Right cardiac atrium (tissue), 5 donors: Measurements from ENCODE around the gene EPHA5. TPM values are rescaled to one million over a fixed set of nuclear protein-coding genes. Genes with fewer than 3 reads are reported as not detected.

Experiments
- ATAC-seq, 2 donors: fragments of 200-7000 bp; cut with Tn5 transposase; one replicate each; pipeline versions ENCODE4 v1.8.0 to v1.9.1; 2020; ENCODE audit warnings: moderate library complexity in 2 of 2, mild to moderate bottlenecking in 1 of 2
- DNase-seq, 3 donors: peaks; one replicate each; pipeline ENCODE4 v3.0.0-alpha.2; 2020
- H3K27ac ChIP-seq: one replicate; pipeline ENCODE4 v1.5.1; 2013; ENCODE audit warnings: mild to moderate bottlenecking, low read length, control low read depth, moderate library complexity
- H3K27me3 ChIP-seq: one replicate; pipeline ENCODE4 v1.6.1; 2013; ENCODE audit not compliant: control insufficient read depth, insufficient read depth
- H3K4me1 ChIP-seq: one replicate; pipeline ENCODE4 v1.6.1; 2013; ENCODE audit warnings: low read length; ENCODE audit not compliant: control insufficient read depth, insufficient read depth
- H3K4me3 ChIP-seq: one replicate; pipeline ENCODE4 v1.5.1; 2013; ENCODE audit warnings: low read length, control low read depth
- H3K9me3 ChIP-seq: one replicate; pipeline ENCODE4 v1.6.1; 2013; ENCODE audit warnings: low read length; ENCODE audit not compliant: control insufficient read depth
- WGBS: extraction: QIAGEN DNeasy Blood & Tissue Kit; methylation state at CpG from one replicate; pipeline ENCODE4 v1.1.7; 2013; 5-methylcytosine and 5-hydroxymethylcytosine counted together
- intact Hi-C, 4 donors: fragments of 100-400 bp; cut with DNase I; formaldehyde crosslinking; loops; one replicate each; pipeline versions ENCODE4 v1.11.0 to v1.14.0; 2022 to 2023
- polyA plus RNA-seq: library from polyadenylated mRNA; stranded (reverse); fragments of 200-250 nt; gene quantifications from one replicate; pipeline ENCODE4 v1.2.3, GENCODE V29; 2013
- total RNA-seq, 4 donors: library from RNA; stranded (reverse); fragmentation: NEBNext Ultra II Directional; extraction: Animal tissue kit (Norgen Biotek cat#: 25700); gene quantifications; one replicate each; pipeline ENCODE4 v1.2.1, GENCODE V29; 2021
- donor health status: healthy with polysubstance abuse.
- donor health status: DM: no; HTN: yes; CAD: no.
- donor health status: DM: no; HTN: no; CAD: no.
- donor health status: DM: no; HTN: yes; CAD: no; lungs with severe emphysema.
- donor health status: DM: yes; HTN: yes; CAD: no.

EPHA5 gene
- total and polyA plus RNA-seq, 5 donors = 0.22 to 0.96 (median 0.57) TPM

DNA sequence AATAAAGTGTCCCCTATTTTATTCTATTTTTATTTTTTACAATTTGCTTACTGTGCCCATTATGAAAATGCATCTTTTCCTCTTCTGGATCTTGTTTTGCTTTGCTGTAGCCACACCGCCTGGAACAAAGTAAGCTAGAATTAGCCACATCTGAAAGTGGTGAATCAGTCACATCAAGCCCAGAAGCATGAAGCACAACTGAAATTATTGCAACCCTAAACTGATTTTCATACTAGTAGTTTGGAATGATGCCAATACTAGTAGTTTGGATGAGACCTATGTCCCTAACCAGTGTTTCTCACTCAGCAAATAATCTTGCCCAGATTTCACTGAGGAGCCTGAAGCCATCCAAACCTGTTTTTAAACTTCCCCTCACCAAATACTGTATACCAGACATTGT is 303.0 kb downstream of the EPHA5 start:
- intact Hi-C loops = no loop called here
- WGBS = 74% methylated on average over 1 of the region's 1 CpG

DNA sequence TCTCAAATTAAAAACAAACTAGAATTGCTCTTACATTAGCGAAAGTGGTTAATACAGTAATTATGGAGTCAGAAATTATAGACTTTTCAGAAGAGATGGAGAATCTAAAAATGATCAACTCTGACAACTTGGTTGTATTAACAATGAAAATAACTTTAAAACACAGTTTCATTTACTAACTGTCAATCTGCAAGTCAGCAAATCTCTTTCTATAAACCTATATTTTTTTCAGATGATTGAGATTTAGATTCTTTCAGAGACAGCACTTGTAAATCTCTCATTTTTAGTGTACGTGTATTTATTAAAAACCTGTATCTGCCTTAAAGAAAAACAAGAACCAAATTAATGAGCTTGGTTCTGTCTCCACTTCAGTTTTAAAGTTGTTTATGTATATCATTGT is 311.4 kb downstream of the EPHA5 start:
- 87% methylated on average over 2 of the region's 2 CpGs for WGBS
- Histone ChIP-seq H3K27me3 (no peaks in the 10 kb centered on the region), H3K4me3 (no peak overlapping the region), H3K9me3 (no peaks in the 10 kb centered on the region), H3K27ac (no peak overlapping the region), H3K4me1 (no peaks in the 10 kb centered on the region)
- ATAC-seq (no peak), DNase-seq (no peak)
- intact Hi-C loops = no loop called here

More for the DNA sequence above, 303.0 kb downstream of the EPHA5 start:
- Histone ChIP-seq H3K4me1 (no peaks in the 10 kb centered on the region), H3K27me3 (no peaks in the 10 kb centered on the region), H3K4me3 (no peak overlapping the region), H3K27ac (no peak overlapping the region), H3K9me3 (no peaks in the 10 kb centered on the region)
- ATAC-seq (no peak), DNase-seq (no peak)

DNA sequence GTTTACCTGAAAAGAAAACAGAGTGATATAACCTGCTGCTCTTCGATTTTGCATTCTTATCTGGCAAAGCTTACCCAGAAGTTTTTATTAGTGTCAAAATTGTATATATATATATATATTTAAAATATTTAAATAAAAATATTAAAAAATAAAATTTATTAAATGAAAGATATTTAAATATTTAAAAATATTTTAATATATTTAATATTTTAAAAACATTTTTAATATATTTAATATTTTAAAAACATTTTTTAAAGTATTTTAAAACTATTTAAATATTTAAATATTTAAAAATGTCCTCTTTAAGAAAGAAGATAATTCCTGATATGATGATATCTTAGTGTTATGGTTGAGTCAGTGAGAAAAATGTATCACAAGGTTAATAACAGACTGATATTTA is 317.2 kb downstream of the EPHA5 start:
- DNase-seq = no peak
- ATAC-seq = no peak
- H3K27ac ChIP-seq = no peak overlapping the region
- intact Hi-C loops = no loop called here
- H3K4me1 ChIP-seq = no peaks in the 10 kb centered on the region
- no peaks in the 10 kb centered on the region for H3K9me3 ChIP-seq
- 77% methylated on average over 1 of the region's 1 CpG for WGBS
- no peak overlapping the region for H3K4me3 ChIP-seq
- no peaks in the 10 kb centered on the region for H3K27me3 ChIP-seq

DNA sequence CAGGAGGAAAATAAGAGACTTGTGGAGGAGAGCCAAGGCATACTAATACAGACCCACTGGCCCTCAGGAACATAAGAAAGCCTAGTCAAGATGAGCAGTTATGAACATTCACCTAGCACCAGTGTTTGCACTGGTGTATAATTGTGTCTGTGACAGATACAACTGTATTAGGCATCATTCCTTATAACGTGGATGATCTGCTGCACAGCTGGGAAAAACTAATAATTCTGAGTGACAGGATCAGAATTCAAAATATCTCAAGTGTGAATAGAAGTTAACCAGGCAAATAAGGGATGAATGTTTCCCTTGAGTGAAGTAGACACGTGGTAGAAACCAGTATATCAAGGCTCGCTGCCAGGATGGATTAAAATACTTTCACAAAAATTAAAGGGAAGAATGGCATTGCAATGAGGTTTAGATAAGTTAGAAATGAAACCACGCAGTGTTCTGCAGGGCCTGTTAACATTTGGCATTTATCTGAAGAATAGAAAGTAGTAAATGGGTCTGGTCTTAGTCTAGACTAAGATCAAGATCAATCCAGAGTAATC is 325.9 kb downstream of the EPHA5 start:
- Histone ChIP-seq H3K4me1 (no peaks in the 10 kb centered on the region), H3K27me3 (no peaks in the 10 kb centered on the region), H3K4me3 (no peak overlapping the region), H3K27ac (no peak overlapping the region), H3K9me3 (no peaks in the 10 kb centered on the region)
- intact Hi-C loops = no loop called here
- WGBS = 46% methylated on average over 4 of the region's 4 CpGs
- ATAC-seq (no peak), DNase-seq (no peak)

DNA sequence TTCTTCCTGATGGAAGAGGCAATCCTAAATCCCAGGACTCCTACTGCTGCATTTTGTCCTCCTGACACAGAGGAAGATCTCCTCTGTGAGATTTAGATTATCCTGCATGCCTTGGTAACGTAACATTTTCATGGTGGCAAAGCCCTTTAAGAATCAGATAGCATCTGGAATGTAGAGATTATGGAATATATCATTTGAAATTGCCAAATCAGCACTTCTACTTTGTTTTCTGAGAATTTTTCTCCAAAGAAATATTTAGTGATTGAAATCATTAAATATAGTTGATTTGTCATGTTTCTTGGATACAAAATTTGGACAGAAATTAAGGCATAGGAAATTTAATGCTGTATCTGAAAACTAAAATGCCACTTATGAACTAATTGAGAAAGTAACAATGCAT is 326.9 kb downstream of the EPHA5 start:
- no peak overlapping the region for H3K4me3 ChIP-seq
- ATAC-seq = no peak
- intact Hi-C loops = no loop called here
- H3K27me3 ChIP-seq = no peaks in the 10 kb centered on the region
- no peak for DNase-seq
- H3K27ac ChIP-seq = no peak overlapping the region
- WGBS = 68% methylated on average over 1 of the region's 1 CpG
- H3K4me1 ChIP-seq = no peaks in the 10 kb centered on the region
- no peaks in the 10 kb centered on the region for H3K9me3 ChIP-seq

DNA sequence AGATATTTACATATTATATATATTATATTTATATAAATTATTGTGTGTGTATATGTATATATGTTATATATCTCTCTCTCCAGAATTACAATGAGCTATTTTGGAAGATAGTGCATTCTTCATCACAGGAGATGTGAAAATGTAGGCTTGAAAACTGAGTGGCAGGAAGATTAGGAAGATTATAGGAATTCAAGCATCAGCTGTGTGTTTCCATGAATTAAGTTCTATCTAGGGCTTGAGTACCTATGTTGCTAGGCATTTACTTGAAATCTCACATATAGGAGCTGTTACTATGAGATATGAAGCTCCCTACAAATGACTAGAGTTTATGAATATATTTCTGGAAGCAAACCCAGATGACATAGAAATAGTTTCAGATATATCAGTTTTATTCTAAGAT is 328.7 kb downstream of the EPHA5 start:
- no peak overlapping the region for H3K27ac ChIP-seq
- no peaks in the 10 kb centered on the region for H3K4me1 ChIP-seq
- H3K9me3 ChIP-seq = no peaks in the 10 kb centered on the region
- H3K4me3 ChIP-seq = no peak overlapping the region
- ATAC-seq = no peak
- DNase-seq = no peak
- intact Hi-C loops = no loop called here
- H3K27me3 ChIP-seq = no peaks in the 10 kb centered on the region

DNA sequence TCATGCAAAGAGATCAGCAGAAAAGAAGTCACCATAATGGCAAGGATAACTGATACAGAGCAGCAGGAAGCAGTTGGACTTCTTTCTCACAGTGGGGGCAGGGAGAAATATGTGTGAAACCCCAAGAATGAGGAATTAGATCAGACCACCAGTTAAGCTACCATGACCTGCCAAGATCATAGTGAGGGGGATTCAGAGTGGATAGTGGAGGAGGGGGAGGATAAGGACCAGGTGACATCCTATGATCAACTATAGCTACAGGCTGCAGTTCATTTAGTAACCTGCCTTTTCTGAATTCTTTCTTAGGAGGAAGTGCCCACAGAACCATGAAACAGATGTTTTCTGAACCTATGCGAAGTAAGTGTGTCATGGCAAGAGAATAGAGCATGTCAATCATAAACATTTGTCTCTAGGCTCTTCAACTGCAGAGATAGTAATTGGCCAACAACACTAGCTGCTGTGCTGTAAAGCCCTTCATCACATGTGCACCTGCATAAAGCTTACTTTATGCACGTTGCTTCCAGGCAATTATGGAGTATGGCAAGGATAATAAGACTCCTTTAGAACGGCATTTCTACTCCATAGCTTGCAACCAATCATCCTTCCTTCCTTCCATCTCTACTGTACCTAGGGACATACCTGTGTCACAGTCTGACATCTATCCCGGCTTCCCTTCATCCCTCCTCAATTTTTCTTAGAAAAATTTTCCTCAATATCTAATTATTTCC is 329.7 kb downstream of the EPHA5 start:
- DNase-seq = no peak
- H3K27ac ChIP-seq = no peak overlapping the region
- no peaks in the 10 kb centered on the region for H3K27me3 ChIP-seq
- 76% methylated on average over 4 of the region's 4 CpGs for WGBS
- no peaks in the 10 kb centered on the region for H3K4me1 ChIP-seq
- intact Hi-C loops = no loop called here
- H3K4me3 ChIP-seq = no peak overlapping the region
- no peaks in the 10 kb centered on the region for H3K9me3 ChIP-seq
- ATAC-seq = no peak

DNA sequence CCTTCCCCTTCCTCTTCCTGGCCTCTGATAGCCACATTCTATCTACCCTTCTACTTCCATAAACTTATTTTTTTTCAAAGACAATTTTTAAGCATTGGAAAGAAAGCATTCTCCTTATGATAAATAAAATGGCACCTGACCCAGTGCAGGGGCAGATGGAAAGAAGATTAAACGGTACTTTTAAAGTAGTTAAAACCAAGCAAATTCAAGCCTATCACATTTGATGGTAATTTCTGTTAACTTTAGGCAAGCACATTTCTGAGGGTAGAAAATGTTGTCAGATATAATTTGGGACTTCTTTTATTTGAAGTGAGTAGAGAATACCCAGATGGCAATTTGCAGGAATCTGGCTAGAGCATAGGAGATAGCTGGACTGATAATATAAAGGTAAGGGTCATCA is 332.9 kb downstream of the EPHA5 start:
- ATAC-seq = no peak
- Histone ChIP-seq H3K4me3 (no peak overlapping the region), H3K27ac (no peak overlapping the region), H3K9me3 (no peaks in the 10 kb centered on the region), H3K4me1 (no peaks in the 10 kb centered on the region), H3K27me3 (no peaks in the 10 kb centered on the region)
- no peak for DNase-seq
- 69% methylated on average over 1 of the region's 1 CpG for WGBS
- intact Hi-C loops = no loop called here

DNA sequence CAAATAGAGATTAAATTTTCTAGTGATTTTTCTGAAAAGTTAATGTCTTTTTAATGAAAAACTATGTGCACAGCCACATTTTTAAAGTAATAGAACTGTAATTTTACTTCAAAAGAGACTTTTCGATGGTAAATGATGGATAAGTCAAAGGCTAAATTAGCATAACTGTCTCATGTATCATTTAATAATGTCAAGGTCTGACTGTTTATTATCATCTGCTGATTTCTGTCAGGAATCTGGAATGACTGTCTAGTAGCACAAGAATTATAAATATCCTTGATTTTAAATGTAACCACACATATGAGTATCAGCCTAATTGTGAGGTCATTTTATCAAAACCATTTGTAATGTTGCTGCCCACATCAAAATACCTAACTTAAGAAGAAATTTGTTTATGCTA is 333.8 kb downstream of the EPHA5 start:
- no peak overlapping the region for H3K27ac ChIP-seq
- WGBS = 73% methylated on average over 1 of the region's 1 CpG
- H3K4me3 ChIP-seq = no peak overlapping the region
- no peaks in the 10 kb centered on the region for H3K9me3 ChIP-seq
- intact Hi-C loops = no loop called here
- DNase-seq = no peak
- H3K4me1 ChIP-seq = no peaks in the 10 kb centered on the region
- no peaks in the 10 kb centered on the region for H3K27me3 ChIP-seq
- no peak for ATAC-seq

DNA sequence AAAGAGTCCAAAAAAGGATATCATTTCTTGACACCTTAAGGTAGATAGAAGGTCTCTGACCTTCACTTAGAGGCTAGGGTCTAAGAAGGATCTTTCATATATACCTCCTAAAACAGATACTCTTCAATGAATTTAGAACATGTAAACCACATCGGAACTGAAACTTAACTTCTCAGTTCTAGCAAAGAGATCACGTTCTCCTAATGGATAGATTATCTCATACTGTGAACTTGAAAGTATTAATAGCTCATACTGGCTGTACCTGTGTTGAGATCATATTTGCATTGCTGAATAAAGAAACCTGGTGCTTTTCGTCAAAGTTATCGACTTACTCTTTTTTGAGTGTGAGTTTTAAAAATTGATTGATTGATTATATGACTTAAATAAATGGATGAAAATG is 353.8 kb downstream of the EPHA5 start:
- Histone ChIP-seq H3K9me3 (no peaks in the 10 kb centered on the region), H3K4me3 (no peak overlapping the region), H3K27ac (no peak overlapping the region), H3K4me1 (no peaks in the 10 kb centered on the region), H3K27me3 (no peaks in the 10 kb centered on the region)
- ATAC-seq = no peak
- WGBS = 77% methylated on average over 4 of the region's 4 CpGs
- intact Hi-C loops = no loop called here
- no peak for DNase-seq

DNA sequence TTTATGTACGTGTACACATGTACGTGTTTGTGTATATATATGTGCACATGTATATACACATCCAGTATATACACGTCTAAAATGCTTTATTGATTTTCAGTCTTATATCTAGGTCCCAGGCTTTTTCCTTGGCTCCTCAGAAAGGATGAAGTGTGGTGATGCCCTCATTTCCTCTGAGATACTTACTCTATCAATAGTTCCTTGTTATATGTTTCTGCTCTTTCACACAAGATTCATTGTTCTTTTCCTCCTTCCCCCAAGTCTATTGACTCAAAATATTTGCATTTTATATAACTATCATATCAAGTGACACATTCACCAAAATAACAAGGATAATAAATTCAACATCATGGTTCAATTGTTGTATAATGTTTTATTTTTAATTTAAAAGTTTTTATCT is 359.2 kb downstream of the EPHA5 start:
- Histone ChIP-seq H3K27me3 (no peaks in the 10 kb centered on the region), H3K9me3 (no peaks in the 10 kb centered on the region), H3K4me3 (no peak overlapping the region), H3K27ac (no peak overlapping the region), H3K4me1 (no peaks in the 10 kb centered on the region)
- ATAC-seq (no peak), DNase-seq (no peak)
- WGBS = 87% methylated on average over 3 of the region's 3 CpGs
- intact Hi-C loops = no loop called here

DNA sequence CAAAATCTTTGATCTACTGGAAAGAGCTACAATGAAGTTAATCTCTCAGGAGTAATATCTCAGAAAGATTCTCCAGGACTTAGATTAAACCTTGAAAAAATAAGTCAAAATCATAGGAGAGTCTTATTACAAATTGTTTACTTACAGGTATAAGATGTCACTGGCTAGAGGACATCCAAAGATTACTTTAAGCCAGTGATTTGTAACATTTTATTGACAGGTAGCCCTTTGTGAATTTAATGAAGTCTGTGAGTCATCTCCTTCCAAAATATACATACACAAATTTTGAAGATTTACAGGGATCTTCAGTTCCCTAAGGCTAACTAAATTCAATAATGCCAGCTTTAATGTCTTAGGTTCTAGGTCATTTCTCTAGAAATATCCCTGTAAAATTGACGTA is 359.7 kb downstream of the EPHA5 start:
- WGBS = 80% methylated on average over 1 of the region's 1 CpG
- no peak for DNase-seq
- H3K4me1 ChIP-seq = no peaks in the 10 kb centered on the region
- H3K4me3 ChIP-seq = no peak overlapping the region
- ATAC-seq = no peak
- no peaks in the 10 kb centered on the region for H3K9me3 ChIP-seq
- H3K27me3 ChIP-seq = no peaks in the 10 kb centered on the region
- intact Hi-C loops = no loop called here
- H3K27ac ChIP-seq = no peak overlapping the region
